AG04449 (cell line): ENCODE measurements around the gene TMEM178B.
"Not testable (repeated sequence)": the region's sequence is repeated elsewhere in the genome, so short reads cannot be mapped to it uniquely, and the experiment has no call there.

Source experiments
- CTCF ChIA-PET: fragments of 350-600 bp; formaldehyde crosslinking; extraction: SDS; loops from one replicate; lab custom pipeline; 2021; ENCODE audit warnings: antibody characterized with exemption; lab: Yijun Ruan, JAX
- POLR2A ChIA-PET: fragments of 400-600, 350-600 bp; formaldehyde crosslinking; extraction: SDS; loops from one replicate; lab custom pipeline; 2020; ENCODE audit warnings: antibody characterized with exemption, inconsistent platforms; lab: Yijun Ruan, JAX
- DNase-seq: peaks from one replicate; pipeline ENCODE4 v3.0.0-alpha.2; 2010; ENCODE audit warnings: low read depth, low spot score
- H3K4me3 ChIP-seq: 2 replicates; pipeline ENCODE4 v1.5.1; 2011; ENCODE audit warnings: low read depth, mild to moderate bottlenecking, control low read depth, low read length
- TF ChIP-seq, protein P1 (sequence below): IDR thresholded peaks from one replicate; pipeline ENCODE4 v1.5.1; 2011; ENCODE audit warnings: mild to moderate bottlenecking, moderate library complexity, low read length, control low read depth, inconsistent platforms; ENCODE audit not compliant: insufficient read depth; ENCODE audit errors: missing control alignments

Gene TMEM178B

GRCh38 chr7:141073641-141074161, at the start of gene TMEM178B:
Gene TMEM178B, plus strand, starts transcription at chr7:141074064.
- TF ChIP-seq, protein P1, sequence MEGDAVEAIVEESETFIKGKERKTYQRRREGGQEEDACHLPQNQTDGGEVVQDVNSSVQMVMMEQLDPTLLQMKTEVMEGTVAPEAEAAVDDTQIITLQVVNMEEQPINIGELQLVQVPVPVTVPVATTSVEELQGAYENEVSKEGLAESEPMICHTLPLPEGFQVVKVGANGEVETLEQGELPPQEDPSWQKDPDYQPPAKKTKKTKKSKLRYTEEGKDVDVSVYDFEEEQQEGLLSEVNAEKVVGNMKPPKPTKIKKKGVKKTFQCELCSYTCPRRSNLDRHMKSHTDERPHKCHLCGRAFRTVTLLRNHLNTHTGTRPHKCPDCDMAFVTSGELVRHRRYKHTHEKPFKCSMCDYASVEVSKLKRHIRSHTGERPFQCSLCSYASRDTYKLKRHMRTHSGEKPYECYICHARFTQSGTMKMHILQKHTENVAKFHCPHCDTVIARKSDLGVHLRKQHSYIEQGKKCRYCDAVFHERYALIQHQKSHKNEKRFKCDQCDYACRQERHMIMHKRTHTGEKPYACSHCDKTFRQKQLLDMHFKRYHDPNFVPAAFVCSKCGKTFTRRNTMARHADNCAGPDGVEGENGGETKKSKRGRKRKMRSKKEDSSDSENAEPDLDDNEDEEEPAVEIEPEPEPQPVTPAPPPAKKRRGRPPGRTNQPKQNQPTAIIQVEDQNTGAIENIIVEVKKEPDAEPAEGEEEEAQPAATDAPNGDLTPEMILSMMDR, result no peak
- ChIA-PET CTCF (no interaction called here), POLR2A (no interaction called here)
- peak within 1 kb of the TSS; percentile 38 for H3K4me3 ChIP-seq
- no peak for DNase-seq

- ChIA-PET POLR2A (no interaction called here), CTCF (interaction anchor here (1.0 kb wide), 1 partner anchor 10 kb away, joined by 3 read pairs; the partner anchor contains the start of gene MRPS33)
Observed at GRCh38 chr7:141024668-141025067, 49.2 kb upstream of the TMEM178B start.

DNA sequence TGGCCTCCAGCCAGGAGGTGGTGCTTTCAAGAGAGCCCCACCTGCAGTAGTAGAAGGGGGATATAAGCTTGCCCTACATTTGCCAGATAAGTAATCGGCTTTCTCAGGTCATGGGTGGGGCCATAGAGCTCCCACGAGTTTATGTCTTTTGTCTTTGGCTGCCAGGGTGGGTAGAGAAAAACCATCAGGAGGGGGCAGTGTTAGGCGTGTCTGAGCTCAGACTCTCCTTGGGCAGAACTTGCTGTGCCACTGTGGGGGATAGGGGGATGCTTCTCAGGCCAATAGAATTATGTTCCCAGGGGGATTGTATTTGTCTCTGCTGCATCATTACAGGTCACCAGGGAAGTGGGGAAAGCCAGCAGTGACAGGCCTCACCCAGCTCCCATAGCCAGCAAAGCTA, 46.8 kb upstream of the TMEM178B start:
- ChIA-PET CTCF (interaction anchor here (1.1 kb wide), 1 partner anchor 13 kb away, joined by 4 read pairs; no protein-coding TSS in a partner anchor), POLR2A (no interaction called here)
- no peak overlapping the region for H3K4me3 ChIP-seq
- DNase-seq, result no peak
- TF ChIP-seq, protein P1, result no peak

More at GRCh38 chr7:141024668-141025067, 49.2 kb upstream of the TMEM178B start:
- no peak overlapping the region for H3K4me3 ChIP-seq
- DNase-seq, result no peak
- TF ChIP-seq, protein P1, result no peak

DNA sequence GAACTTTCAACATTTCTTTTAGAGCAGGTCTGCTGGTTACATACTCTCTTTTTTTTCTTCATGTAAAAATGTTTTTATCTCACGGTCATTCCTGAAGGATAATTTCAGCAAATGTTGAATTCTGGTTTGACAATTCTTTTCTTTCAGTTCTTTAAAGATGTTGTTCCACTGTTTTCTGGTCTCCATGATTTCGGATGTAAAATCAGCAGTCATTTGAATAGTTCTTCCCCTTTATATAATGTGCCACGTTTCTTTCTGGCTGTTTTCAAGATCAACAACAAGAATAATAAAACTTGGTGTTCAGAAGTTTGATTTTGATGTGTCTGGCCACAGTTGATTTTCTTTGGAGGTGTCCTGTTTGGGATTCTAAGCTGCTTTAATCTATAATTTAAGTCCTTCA, 45.1 kb upstream of the TMEM178B start:
- ChIA-PET POLR2A (no interaction called here), CTCF (interaction anchor here (2.2 kb wide), 1 partner anchor 14 kb away, joined by 6 read pairs; the partner anchor contains the start of gene MRPS33)
- no peak for DNase-seq
- no peak overlapping the region for H3K4me3 ChIP-seq
- TF ChIP-seq, protein P1, result no peak

DNA sequence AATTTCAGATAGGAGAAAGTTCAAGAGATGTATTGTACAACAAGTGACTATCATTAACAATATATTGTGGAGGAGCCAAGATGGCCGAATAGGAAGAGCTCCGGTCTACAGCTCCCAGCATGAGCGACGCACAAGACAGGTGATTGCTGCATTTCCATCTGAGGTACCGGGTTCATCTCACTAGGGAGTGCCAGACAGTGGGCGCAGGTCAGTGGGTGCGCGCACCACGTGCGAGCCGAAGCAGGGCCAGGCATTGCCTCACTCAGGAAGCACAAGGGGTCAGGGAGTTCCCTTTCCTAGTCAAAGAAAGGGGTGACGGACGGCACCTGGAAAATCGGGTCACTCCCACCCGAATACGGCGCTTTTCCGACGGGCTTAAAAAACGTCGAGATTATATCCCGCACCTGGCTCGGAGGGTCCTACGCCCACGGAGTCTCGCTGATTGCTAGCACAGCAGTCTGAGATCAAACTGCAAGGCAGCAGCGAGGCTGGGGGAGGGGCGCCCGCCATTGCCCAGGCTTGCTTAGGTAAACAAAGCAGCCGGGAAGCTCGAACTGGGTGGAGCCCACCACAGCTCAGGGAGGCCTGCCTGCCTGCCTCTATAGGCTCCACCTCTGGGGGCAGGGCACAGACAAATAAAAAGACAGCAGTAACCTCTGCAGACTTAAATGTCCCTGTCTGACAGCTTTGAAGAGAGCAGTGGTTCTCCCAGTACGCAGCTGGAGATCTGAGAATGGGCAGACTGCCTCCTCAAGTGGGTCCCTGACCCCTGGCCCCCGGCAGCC, 41.1 kb upstream of the TMEM178B start:
- CTCF ChIA-PET, DNase-seq, H3K4me3 ChIP-seq, POLR2A ChIA-PET: not testable (repeated sequence)

GRCh38 chr7:141038100-141038499, 35.8 kb upstream of the TMEM178B start:
- H3K4me3 ChIP-seq, POLR2A ChIA-PET, DNase-seq, CTCF ChIA-PET: not testable (repeated sequence)

GRCh38 chr7:141039376-141039775, 34.5 kb upstream of the TMEM178B start:
- CTCF ChIA-PET, result no interaction called here
- TF ChIP-seq, protein P1, result no peak
- POLR2A ChIA-PET, result no interaction called here
- H3K4me3 ChIP-seq, result no peak overlapping the region
- DNase-seq, result no peak
